Effector memory CD4-positive, alpha-beta T cell (primary cell): Measurements from ENCODE around the gene MTRF1L.
"Not testable (repeated sequence)": the region's sequence is repeated elsewhere in the genome, so short reads cannot be mapped to it uniquely, and the experiment has no call there.

ENCODE experiments used
- DNase-seq, 3 donors: peaks; one replicate each; pipeline ENCODE4 v3.0.0-alpha.2; 2020
- H3K27ac ChIP-seq: 2 replicates; pipeline ENCODE4 v1.7.0; 2013; ENCODE audit warnings: mild to moderate bottlenecking, low read length, moderate library complexity; ENCODE audit not compliant: insufficient read depth, poor library complexity, severe bottlenecking
- H3K27me3 ChIP-seq: replicated peaks from 2 replicates; pipeline ENCODE4 v1.7.0; 2013; ENCODE audit warnings: mild to moderate bottlenecking, low read length; ENCODE audit not compliant: insufficient read depth, control insufficient read depth, poor library complexity, severe bottlenecking
- H3K36me3 ChIP-seq: 2 replicates; pipeline ENCODE4 v1.7.0; 2013; ENCODE audit warnings: mild to moderate bottlenecking, low read length, moderate library complexity; ENCODE audit not compliant: control insufficient read depth, insufficient read depth
- H3K4me1 ChIP-seq: 2 replicates; pipeline ENCODE4 v1.7.0; 2013; ENCODE audit warnings: low read length, mild to moderate bottlenecking; ENCODE audit not compliant: control insufficient read depth, insufficient read depth, poor library complexity, severe bottlenecking
- H3K4me3 ChIP-seq: 2 replicates; pipeline ENCODE4 v1.7.0; 2013; ENCODE audit warnings: low read length, low read depth, mild to moderate bottlenecking; ENCODE audit not compliant: insufficient read depth, poor library complexity, severe bottlenecking
- H3K9me3 ChIP-seq: 2 replicates; pipeline ENCODE4 v1.7.0; 2013; ENCODE audit warnings: mild to moderate bottlenecking, low read length, moderate library complexity; ENCODE audit not compliant: control insufficient read depth

MTRF1L gene

GRCh38 chr6:153012856-153013255 lies 10.3 kb upstream of the MTRF1L start:
- no peaks in the 10 kb centered on the region for H3K27me3 ChIP-seq
- no peak overlapping the region for H3K4me3 ChIP-seq
- DNase-seq = no peak
- H3K9me3 ChIP-seq = no peaks in the 10 kb centered on the region
- H3K27ac ChIP-seq = no peak overlapping the region
- no peaks in the 10 kb centered on the region for H3K4me1 ChIP-seq
- H3K36me3 ChIP-seq = no peaks in the 10 kb centered on the region

- peak overlapping the region; percentile 65 for H3K4me3 ChIP-seq
- no peak for DNase-seq
- H3K36me3 ChIP-seq = no peaks in the 10 kb centered on the region
- H3K4me1 ChIP-seq = peaks cover 18% of the 10 kb centered on the region
- no peaks in the 10 kb centered on the region for H3K27me3 ChIP-seq
- peak overlapping the region; percentile 71 for H3K27ac ChIP-seq
- H3K9me3 ChIP-seq = no peaks in the 10 kb centered on the region
Measured at GRCh38 chr6:153003366-153003690, 819 bp upstream of the MTRF1L start.

- H3K27ac ChIP-seq = peak overlapping the region; percentile 71
- no peaks in the 10 kb centered on the region for H3K27me3 ChIP-seq
- peak overlapping the region; percentile 65 for H3K4me3 ChIP-seq
- no peaks in the 10 kb centered on the region for H3K36me3 ChIP-seq
- H3K4me1 ChIP-seq = peaks cover 18% of the 10 kb centered on the region
- no peaks in the 10 kb centered on the region for H3K9me3 ChIP-seq
- DNase-seq = no peak
Measured at GRCh38 chr6:153001767-153002612, 519 bp downstream of the MTRF1L start.

DNA sequence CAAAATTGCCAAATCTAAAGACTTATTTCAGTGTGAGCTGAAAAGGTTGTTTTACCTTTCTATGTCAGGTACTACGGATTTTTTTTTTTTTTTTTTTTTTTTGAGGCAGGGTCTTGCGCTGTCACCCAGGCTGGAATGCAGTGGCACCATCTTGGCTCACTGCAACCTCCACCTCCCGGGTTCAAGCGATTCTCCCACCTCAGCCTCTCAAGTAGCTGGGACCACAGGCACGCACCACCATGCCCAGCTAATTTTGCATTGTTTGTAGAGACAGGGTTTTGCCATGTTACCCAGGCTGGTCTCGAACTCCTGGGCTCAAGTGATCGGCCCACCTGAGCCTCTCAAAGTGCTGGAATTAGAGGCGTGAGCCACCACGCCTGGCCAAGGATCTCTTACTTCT lies 1.7 kb downstream of the MTRF1L start:
- peaks cover 18% of the 10 kb centered on the region for H3K4me1 ChIP-seq
- not testable (repeated sequence) for DNase-seq, H3K27me3 ChIP-seq, H3K9me3 ChIP-seq, H3K27ac ChIP-seq, H3K4me3 ChIP-seq, H3K36me3 ChIP-seq

GRCh38 chr6:153000243-153000642 lies 2.3 kb downstream of the MTRF1L start:
- peaks cover 18% of the 10 kb centered on the region for H3K4me1 ChIP-seq
- no peak overlapping the region for H3K27ac ChIP-seq
- DNase-seq = no peak
- H3K4me3 ChIP-seq = no peak overlapping the region
- H3K27me3 ChIP-seq = no peaks in the 10 kb centered on the region
- H3K9me3 ChIP-seq = no peaks in the 10 kb centered on the region
- H3K36me3 ChIP-seq = peaks cover 9% of the 10 kb centered on the region

DNA sequence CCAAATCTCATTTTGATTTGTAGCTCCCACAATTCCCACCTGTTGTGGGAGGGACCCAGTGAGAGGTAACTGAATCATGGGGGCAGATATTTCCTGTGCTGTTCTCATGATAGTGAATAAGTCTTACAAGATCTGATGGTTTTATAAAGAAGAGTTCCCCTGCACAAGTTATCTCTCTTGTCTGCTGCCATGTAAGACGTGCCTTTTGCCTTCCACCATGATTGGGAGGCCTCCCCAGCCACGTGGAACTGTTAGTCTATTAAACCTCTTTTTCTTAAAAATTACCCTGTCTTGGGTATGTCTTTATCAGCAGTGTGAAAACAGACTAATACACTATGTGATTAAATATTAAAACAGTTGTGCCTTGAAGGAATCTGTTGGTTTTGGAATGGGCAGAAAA lies 3.0 kb downstream of the MTRF1L start:
- H3K27ac ChIP-seq, H3K27me3 ChIP-seq, DNase-seq, H3K36me3 ChIP-seq, H3K9me3 ChIP-seq, H3K4me3 ChIP-seq: not testable (repeated sequence)
- H3K4me1 ChIP-seq = peaks cover 18% of the 10 kb centered on the region

DNA sequence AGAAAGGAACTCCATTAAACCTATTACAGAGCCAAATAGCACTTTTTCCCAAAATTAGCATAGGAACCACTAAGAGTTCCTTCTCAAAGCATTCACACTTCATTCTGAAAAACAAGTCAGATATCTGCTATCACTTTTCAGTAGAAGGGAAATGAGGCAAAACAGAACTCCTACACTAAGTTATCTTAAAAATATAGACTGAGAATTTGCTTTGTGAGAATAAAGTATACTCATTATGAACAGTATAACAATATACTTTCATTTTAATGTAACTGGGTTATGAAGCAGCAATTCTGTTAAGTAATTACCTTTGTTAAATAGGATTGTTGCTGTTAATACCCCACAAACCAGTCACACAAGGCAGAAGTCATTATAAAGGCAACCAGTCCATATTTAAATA lies 8.7 kb downstream of the MTRF1L start:
- no peaks in the 10 kb centered on the region for H3K27me3 ChIP-seq
- no peaks in the 10 kb centered on the region for H3K4me1 ChIP-seq
- H3K9me3 ChIP-seq = no peaks in the 10 kb centered on the region
- peaks cover 38% of the 10 kb centered on the region for H3K36me3 ChIP-seq
- DNase-seq = no peak
- H3K4me3 ChIP-seq = no peak overlapping the region
- H3K27ac ChIP-seq = no peak overlapping the region

DNA sequence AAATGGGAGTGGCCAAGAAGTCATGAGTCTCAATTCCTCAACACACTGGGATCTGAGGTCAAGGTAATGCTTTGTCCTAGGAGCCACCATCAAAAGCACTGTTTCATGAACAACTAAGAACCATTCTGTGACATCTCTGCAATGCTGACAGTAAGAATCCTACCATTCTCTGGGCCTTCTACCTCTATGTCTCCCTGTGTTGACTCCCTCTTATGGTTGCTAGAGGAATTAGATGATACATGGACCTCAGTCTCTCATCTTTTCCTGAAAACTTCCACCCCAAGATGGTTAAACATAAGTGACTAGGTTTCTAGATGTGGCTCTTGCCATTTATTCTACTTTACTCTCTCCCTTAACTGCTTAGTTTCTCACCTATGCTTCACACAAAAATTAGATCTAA lies 9.1 kb downstream of the MTRF1L start:
- no peak for DNase-seq
- H3K9me3 ChIP-seq = no peaks in the 10 kb centered on the region

DNA sequence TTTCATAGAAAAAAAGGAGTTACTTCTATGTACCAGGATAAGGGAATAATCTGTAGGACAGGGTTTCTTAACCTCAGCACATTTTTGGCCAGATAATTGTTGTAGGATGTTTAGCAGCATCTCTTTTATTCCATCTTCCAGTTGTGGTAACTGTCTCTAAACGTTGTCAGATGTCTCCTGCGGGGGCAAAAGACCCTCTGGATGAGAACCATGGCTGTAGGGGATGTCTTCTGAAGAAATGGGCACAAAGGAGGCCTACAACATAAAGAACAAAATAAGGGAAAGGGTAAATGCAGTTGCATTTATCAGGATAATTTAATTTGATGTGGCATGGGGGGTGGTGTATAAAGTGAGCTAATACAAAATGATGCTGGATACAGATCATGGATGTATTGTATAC lies 15.5 kb downstream of the MTRF1L start:
- no peak overlapping the region for H3K27ac ChIP-seq
- no peak for DNase-seq
- H3K9me3 ChIP-seq = no peaks in the 10 kb centered on the region
- no peak overlapping the region for H3K4me3 ChIP-seq
- no peaks in the 10 kb centered on the region for H3K27me3 ChIP-seq
- H3K36me3 ChIP-seq = peaks cover 10% of the 10 kb centered on the region
- peaks cover 12% of the 10 kb centered on the region for H3K4me1 ChIP-seq

More for the DNA sequence above, 9.1 kb downstream of the MTRF1L start:
- no peaks in the 10 kb centered on the region for H3K27me3 ChIP-seq
- no peaks in the 10 kb centered on the region for H3K4me1 ChIP-seq
- peaks cover 38% of the 10 kb centered on the region for H3K36me3 ChIP-seq
- peak overlapping the region; percentile 11 for H3K27ac ChIP-seq
- H3K4me3 ChIP-seq = no peak overlapping the region

- H3K27ac ChIP-seq, H3K27me3 ChIP-seq, H3K9me3 ChIP-seq, H3K36me3 ChIP-seq, H3K4me3 ChIP-seq, DNase-seq: not testable (repeated sequence)
- peaks cover 16% of the 10 kb centered on the region for H3K4me1 ChIP-seq
Measured at GRCh38 chr6:152985300-152985699, 17.2 kb downstream of the MTRF1L start.
